Cardiac muscle cell (in vitro differentiated cells and primary cell): Measurements from ENCODE around the gene PLA2G2F. TPM values are rescaled to one million over a fixed set of nuclear protein-coding genes. Genes with fewer than 3 reads are reported as not detected.

Experiments used
- DNase-seq, 2 donors: peaks; one replicate each; pipeline versions ENCODE4 v3.0.0 to v3.0.0-alpha.2; 2010 to 2017; ENCODE audit warnings: low read depth in 1 of 2, low spot score in 1 of 2
- H3K27ac ChIP-seq: fragments of 200-600 bp; sonication (generic); 2 replicates; pipeline ENCODE4 v1.5.1; 2016
- H3K27me3 ChIP-seq: fragments of 200-600 bp; sonication (generic); 2 replicates; pipeline ENCODE4 v1.6.0; 2016; ENCODE audit warnings: control low read depth
- H3K36me3 ChIP-seq: fragments of 200-600 bp; sonication (generic); 2 replicates; pipeline ENCODE4 v1.5.1; 2016; ENCODE audit warnings: control low read depth
- H3K4me1 ChIP-seq: fragments of 200-600 bp; sonication (generic); 2 replicates; pipeline ENCODE4 v1.8.1; 2017; ENCODE audit warnings: low read depth, mild to moderate bottlenecking, mixed run types
- H3K4me3 ChIP-seq: fragments of 200-600 bp; sonication (generic); 2 replicates; pipeline ENCODE4 v1.5.1; 2016; ENCODE audit warnings: mild to moderate bottlenecking
- H3K9me3 ChIP-seq: fragments of 200-600 bp; sonication (generic); 2 replicates; pipeline ENCODE4 v1.5.1; 2017; ENCODE audit warnings: low read depth, mild to moderate bottlenecking, control low read depth
- polyA plus RNA-seq: library from polyadenylated mRNA; unstranded; fragments of >200 nt; fragmentation: Nextera tagmentation; extraction: Ambion mirVana; gene quantifications from 2 replicates; pipeline ENCODE4 v1.2.1, GENCODE V29; 2016
- total RNA-seq: library from RNA; depleted of rRNA; stranded (reverse); fragments of >200 nt; gene quantifications from 2 replicates; pipeline ENCODE4 v1.2.3, GENCODE V29; 2016
- TF ChIP-seq, protein P1 (sequence below): IDR thresholded peaks from 2 replicates; pipeline ENCODE4 v1.5.1; 2012; ENCODE audit warnings: low read depth, mild to moderate bottlenecking, low read length

PLA2G2F gene
- total and polyA plus RNA-seq, 2 experiments from 2014 or later, result not detected

GRCh38 chr1:20139776-20140612, 871 bp downstream of the PLA2G2F start:
- Histone ChIP-seq H3K9me3 (no peaks in the 10 kb centered on the region), H3K36me3 (no peaks in the 10 kb centered on the region), H3K4me1 (no peaks in the 10 kb centered on the region), H3K4me3 (no peak overlapping the region), H3K27me3 (no peaks in the 10 kb centered on the region), H3K27ac (no peak overlapping the region)
- TF ChIP-seq, protein P1, sequence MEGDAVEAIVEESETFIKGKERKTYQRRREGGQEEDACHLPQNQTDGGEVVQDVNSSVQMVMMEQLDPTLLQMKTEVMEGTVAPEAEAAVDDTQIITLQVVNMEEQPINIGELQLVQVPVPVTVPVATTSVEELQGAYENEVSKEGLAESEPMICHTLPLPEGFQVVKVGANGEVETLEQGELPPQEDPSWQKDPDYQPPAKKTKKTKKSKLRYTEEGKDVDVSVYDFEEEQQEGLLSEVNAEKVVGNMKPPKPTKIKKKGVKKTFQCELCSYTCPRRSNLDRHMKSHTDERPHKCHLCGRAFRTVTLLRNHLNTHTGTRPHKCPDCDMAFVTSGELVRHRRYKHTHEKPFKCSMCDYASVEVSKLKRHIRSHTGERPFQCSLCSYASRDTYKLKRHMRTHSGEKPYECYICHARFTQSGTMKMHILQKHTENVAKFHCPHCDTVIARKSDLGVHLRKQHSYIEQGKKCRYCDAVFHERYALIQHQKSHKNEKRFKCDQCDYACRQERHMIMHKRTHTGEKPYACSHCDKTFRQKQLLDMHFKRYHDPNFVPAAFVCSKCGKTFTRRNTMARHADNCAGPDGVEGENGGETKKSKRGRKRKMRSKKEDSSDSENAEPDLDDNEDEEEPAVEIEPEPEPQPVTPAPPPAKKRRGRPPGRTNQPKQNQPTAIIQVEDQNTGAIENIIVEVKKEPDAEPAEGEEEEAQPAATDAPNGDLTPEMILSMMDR, result no peak
- no peak for DNase-seq

DNA sequence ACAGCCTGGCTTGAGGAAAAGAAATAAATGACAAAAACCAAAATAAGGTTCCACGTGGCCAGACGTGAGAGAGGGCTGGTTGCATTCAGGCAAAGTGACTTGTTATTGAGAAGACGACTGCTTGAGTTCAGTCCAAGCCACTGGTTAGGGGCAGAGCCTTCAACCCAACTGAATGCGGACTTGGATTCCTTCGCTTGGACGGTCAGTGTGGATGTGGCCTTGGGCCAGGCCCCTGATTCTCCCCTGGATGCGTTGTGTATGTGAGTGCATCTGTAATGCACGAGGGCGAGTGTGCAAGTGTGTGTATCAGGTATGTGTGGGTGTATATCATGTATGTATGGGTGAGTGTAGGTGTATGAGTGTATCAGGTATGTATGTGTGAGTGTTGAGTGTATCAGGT, 1.9 kb downstream of the PLA2G2F start:
- TF ChIP-seq, protein P1, result no peak
- H3K9me3 ChIP-seq, result no peaks in the 10 kb centered on the region
- no peak overlapping the region for H3K27ac ChIP-seq
- no peaks in the 10 kb centered on the region for H3K27me3 ChIP-seq
- DNase-seq, result no peak
- H3K4me3 ChIP-seq, result no peak overlapping the region
- no peaks in the 10 kb centered on the region for H3K4me1 ChIP-seq
- no peaks in the 10 kb centered on the region for H3K36me3 ChIP-seq

DNA sequence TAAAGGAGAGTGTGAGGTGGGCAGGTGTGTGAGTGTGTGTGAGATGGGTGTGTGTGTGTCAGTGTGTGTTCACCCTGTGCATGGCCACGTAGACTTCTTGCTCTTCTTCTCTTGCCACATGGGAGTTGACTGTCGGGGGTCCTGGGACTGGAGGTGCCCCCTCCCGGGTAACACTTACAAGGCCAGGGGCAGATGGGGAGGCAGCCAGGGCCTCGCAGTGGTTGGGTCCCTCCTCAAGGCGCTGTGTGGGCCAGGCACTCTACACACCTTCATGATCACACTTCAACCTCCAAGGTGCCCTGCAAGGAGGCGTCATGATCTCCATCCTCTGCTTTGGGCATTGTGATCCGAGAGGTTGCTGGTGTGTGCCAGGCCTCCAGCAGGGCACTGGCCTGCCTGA, 2.3 kb downstream of the PLA2G2F start:
- H3K9me3 ChIP-seq, result no peaks in the 10 kb centered on the region
- H3K4me3 ChIP-seq, result no peak overlapping the region
- no peak overlapping the region for H3K27ac ChIP-seq
- no peaks in the 10 kb centered on the region for H3K27me3 ChIP-seq
- TF ChIP-seq, protein P1, result no peak
- no peaks in the 10 kb centered on the region for H3K36me3 ChIP-seq
- no peaks in the 10 kb centered on the region for H3K4me1 ChIP-seq
- DNase-seq, result no peak

GRCh38 chr1:20142001-20142710, 3.0 kb downstream of the PLA2G2F start:
- no peak overlapping the region for H3K27ac ChIP-seq
- no peaks in the 10 kb centered on the region for H3K9me3 ChIP-seq
- no peaks in the 10 kb centered on the region for H3K36me3 ChIP-seq
- TF ChIP-seq, protein P1, result no peak
- no peaks in the 10 kb centered on the region for H3K4me1 ChIP-seq
- no peaks in the 10 kb centered on the region for H3K27me3 ChIP-seq
- no peak for DNase-seq
- H3K4me3 ChIP-seq, result no peak overlapping the region

GRCh38 chr1:20143318-20143717, 4.2 kb downstream of the PLA2G2F start:
- no peaks in the 10 kb centered on the region for H3K36me3 ChIP-seq
- no peaks in the 10 kb centered on the region for H3K9me3 ChIP-seq
- H3K4me1 ChIP-seq, result no peaks in the 10 kb centered on the region
- DNase-seq, result no peak
- no peak overlapping the region for H3K27ac ChIP-seq
- H3K27me3 ChIP-seq, result no peaks in the 10 kb centered on the region
- TF ChIP-seq, protein P1, result no peak
- no peak overlapping the region for H3K4me3 ChIP-seq
